Measurements from ENCODE around the gene SYT17.

Gene SYT17

GRCh38 chr16:19252904-19253303 is 84.9 kb downstream of the SYT17 start (continued):
- no peak for TF ChIP-seq KLF7 (tag by site-specific recombination; IDR thresholded peaks at IDR 0.05; ENCODE audit: borderline replicate concordance)
- TF ChIP-seq KLF16 (tag by site-specific recombination; IDR thresholded peaks at IDR 0.05): no peak
- TF ChIP-seq GFI1B (tag by site-specific recombination; IDR thresholded peaks at IDR 0.05): no peak
- TF ChIP-seq ZNF157 (tag by site-specific recombination; IDR thresholded peaks at IDR 0.05): no peak

GRCh38 chr16:19254611-19255010 is 86.6 kb downstream of the SYT17 start:
- Histone ChIP-seq H3K4me3 (ENCODE audit: low read depth, low read length) (no peak overlapping the region), H3K9me3 (ENCODE audit: control insufficient read depth, insufficient read depth, low read depth, low read length) (no peaks in the 10 kb centered on the region), H3K36me3 (ENCODE audit: control insufficient read depth in 2 of 2, insufficient read depth in 1 of 2, low read length in 2 of 2) (no peaks in the 10 kb centered on the region), H3K4me1 (ENCODE audit: control insufficient read depth, insufficient read depth, low read length) (no peaks in the 10 kb centered on the region), H3K27ac (ENCODE audit: extremely low read depth, low read depth, low read length) (no peak overlapping the region)
- TF ChIP-seq, protein P1, sequence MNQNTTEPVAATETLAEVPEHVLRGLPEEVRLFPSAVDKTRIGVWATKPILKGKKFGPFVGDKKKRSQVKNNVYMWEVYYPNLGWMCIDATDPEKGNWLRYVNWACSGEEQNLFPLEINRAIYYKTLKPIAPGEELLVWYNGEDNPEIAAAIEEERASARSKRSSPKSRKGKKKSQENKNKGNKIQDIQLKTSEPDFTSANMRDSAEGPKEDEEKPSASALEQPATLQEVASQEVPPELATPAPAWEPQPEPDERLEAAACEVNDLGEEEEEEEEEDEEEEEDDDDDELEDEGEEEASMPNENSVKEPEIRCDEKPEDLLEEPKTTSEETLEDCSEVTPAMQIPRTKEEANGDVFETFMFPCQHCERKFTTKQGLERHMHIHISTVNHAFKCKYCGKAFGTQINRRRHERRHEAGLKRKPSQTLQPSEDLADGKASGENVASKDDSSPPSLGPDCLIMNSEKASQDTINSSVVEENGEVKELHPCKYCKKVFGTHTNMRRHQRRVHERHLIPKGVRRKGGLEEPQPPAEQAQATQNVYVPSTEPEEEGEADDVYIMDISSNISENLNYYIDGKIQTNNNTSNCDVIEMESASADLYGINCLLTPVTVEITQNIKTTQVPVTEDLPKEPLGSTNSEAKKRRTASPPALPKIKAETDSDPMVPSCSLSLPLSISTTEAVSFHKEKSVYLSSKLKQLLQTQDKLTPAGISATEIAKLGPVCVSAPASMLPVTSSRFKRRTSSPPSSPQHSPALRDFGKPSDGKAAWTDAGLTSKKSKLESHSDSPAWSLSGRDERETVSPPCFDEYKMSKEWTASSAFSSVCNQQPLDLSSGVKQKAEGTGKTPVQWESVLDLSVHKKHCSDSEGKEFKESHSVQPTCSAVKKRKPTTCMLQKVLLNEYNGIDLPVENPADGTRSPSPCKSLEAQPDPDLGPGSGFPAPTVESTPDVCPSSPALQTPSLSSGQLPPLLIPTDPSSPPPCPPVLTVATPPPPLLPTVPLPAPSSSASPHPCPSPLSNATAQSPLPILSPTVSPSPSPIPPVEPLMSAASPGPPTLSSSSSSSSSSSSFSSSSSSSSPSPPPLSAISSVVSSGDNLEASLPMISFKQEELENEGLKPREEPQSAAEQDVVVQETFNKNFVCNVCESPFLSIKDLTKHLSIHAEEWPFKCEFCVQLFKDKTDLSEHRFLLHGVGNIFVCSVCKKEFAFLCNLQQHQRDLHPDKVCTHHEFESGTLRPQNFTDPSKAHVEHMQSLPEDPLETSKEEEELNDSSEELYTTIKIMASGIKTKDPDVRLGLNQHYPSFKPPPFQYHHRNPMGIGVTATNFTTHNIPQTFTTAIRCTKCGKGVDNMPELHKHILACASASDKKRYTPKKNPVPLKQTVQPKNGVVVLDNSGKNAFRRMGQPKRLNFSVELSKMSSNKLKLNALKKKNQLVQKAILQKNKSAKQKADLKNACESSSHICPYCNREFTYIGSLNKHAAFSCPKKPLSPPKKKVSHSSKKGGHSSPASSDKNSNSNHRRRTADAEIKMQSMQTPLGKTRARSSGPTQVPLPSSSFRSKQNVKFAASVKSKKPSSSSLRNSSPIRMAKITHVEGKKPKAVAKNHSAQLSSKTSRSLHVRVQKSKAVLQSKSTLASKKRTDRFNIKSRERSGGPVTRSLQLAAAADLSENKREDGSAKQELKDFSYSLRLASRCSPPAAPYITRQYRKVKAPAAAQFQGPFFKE (tag by site-specific recombination; IDR thresholded peaks at IDR 0.05; ENCODE audit: borderline replicate concordance): no peak
- ChIA-PET POLR2A (no interaction called here), CTCF (no interaction called here)

DNA sequence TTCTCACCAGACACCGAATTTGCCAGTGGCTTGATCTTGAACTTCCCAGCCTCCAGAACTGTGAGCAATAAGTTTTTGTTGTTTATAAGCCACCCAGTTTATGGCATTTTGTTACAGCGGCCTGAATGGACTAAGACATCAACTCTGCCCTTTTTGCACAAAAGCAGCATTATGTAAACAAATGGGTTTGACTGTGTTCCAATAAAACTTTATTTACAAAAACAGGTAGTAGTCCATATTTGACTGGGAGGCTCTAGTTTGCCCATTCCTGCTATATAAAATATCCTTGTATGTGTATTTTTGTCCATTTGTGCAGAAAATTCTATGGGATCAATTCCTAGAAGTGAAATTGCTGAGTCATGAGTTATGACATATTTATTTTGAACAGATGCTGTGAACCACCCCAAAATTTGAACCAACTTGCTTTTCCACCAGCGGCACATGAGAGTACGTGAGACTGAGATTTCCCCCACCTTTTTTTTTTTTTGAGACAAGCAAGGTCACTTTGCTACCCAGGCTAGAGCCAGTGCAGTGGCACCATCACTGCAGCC is 96.2 kb downstream of the SYT17 start:
- ChIA-PET POLR2A (no interaction called here), CTCF (no interaction called here)
- Histone ChIP-seq H3K4me3 (ENCODE audit: low read depth, low read length) (no peak overlapping the region), H3K9me3 (ENCODE audit: control insufficient read depth, insufficient read depth, low read depth, low read length) (no peaks in the 10 kb centered on the region), H3K27ac (ENCODE audit: extremely low read depth, low read depth, low read length) (no peak overlapping the region), H3K36me3 (ENCODE audit: control insufficient read depth in 2 of 2, insufficient read depth in 1 of 2, low read length in 2 of 2) (no peaks in the 10 kb centered on the region), H3K4me1 (ENCODE audit: control insufficient read depth, insufficient read depth, low read length) (no peaks in the 10 kb centered on the region)
- TF ChIP-seq ZNF335 (tag by site-specific recombination; conservative IDR thresholded peaks at IDR 0.05): no peak
- no peak for TF ChIP-seq ZBTB48 (tag by site-specific recombination; IDR thresholded peaks at IDR 0.05)
- TF ChIP-seq YY2 (tag by site-specific recombination; IDR thresholded peaks at IDR 0.05): no peak
- no peak for TF ChIP-seq ZBTB8A (tag by site-specific recombination; IDR thresholded peaks at IDR 0.05)
- TF ChIP-seq ZNF404 (tag by site-specific recombination; IDR thresholded peaks at IDR 0.05): no peak
- no peak for TF ChIP-seq ZNF362 (tag by site-specific recombination; IDR thresholded peaks at IDR 0.05)
- no peak for TF ChIP-seq KLF8 (tag by site-specific recombination; IDR thresholded peaks at IDR 0.05)
- no peak for TF ChIP-seq ZNF37A (tag by site-specific recombination; IDR thresholded peaks at IDR 0.05)
- no peak for TF ChIP-seq ZNF791 (tag by site-specific recombination; IDR thresholded peaks at IDR 0.05)

DNA sequence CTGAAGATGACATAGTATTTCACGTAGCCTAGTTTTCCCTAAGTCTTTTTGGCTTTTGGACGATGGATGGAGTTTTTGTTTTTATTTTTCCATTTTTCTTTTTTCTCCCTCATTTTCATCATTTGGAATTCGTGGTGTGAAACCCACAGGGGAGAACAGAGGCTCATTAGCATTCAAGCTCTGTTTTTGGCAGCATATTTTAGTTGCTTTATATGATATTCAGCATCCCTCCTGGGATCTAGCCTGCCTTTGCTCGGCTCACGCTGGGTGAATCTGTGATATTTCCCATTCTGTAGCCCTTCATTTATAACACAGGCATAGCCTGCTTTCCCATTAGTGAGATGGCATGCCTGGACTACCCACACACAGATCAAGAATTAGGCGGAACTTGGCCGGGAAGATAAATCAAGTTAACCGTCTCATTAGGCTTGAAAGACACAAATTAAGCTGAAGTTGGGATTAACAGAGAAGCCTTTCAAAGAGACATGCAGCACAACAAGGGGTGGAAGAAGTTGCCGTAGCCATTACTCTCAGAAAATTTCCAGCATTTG is 97.4 kb downstream of the SYT17 start:
- CTCF ChIA-PET: interaction anchor here (0.8 kb wide), 1 partner anchor 8 kb away, joined by 4 read pairs; no protein-coding TSS in a partner anchor
- H3K36me3 ChIP-seq (ENCODE audit: control insufficient read depth in 2 of 2, insufficient read depth in 1 of 2, low read length in 2 of 2): no peaks in the 10 kb centered on the region
- POLR2A ChIA-PET: no interaction called here
- no peaks in the 10 kb centered on the region for H3K4me1 ChIP-seq (ENCODE audit: control insufficient read depth, insufficient read depth, low read length)
- no peak overlapping the region for H3K4me3 ChIP-seq (ENCODE audit: low read depth, low read length)
- no peak overlapping the region for H3K27ac ChIP-seq (ENCODE audit: extremely low read depth, low read depth, low read length)
- TF ChIP-seq ZNF18 (tag by site-specific recombination; IDR thresholded peaks at IDR 0.05) (no peak), ZNF121 (tag by site-specific recombination; IDR thresholded peaks at IDR 0.05) (no peak), ZNF416 (tag by site-specific recombination; IDR thresholded peaks at IDR 0.05) (no peak), BCL11B (tag by site-specific recombination; IDR thresholded peaks at IDR 0.05; ENCODE audit: low read depth) (no peak)
- no peaks in the 10 kb centered on the region for H3K9me3 ChIP-seq (ENCODE audit: control insufficient read depth, insufficient read depth, low read depth, low read length)
